ENCODE measurements around the gene UMAD1. TPM values are rescaled to one million over a fixed set of nuclear protein-coding genes. Genes with fewer than 3 reads are reported as not detected.

Gene UMAD1
- total RNA-seq, 2 experiments from 2014 or later = 14.4 to 18.4 TPM

DNA sequence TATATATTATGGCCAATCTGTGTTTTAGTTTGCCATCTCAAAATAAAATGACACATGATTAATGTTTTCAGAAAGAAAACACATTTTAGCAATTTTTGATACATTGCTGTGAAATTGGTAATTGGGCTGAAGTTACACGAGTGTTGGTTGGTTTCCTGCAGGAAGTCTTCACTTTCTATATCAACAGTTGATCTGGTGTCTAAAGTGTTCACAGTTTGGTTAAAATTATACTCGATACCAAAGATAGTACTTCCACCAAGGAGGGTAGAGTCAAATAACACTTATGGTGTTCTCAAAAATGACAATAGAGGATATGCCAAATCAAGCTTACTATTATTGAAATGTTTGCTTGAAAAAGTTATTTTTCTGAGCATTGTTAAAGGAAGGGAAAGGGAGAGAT, 207.7 kb downstream of the UMAD1 start:
- DNase-seq = no peak
- Mint-ChIP-seq H3K27ac (peak overlapping the region; percentile 73), H3K36me3 (peaks cover 16% of the 10 kb centered on the region), H3K4me1 (peaks cover 21% of the 10 kb centered on the region), H3K9me3 (peaks cover 8% of the 10 kb centered on the region), H3K4me3 (peak overlapping the region; percentile 68), H3K27me3 (no peaks in the 10 kb centered on the region)
- POLR2A ChIA-PET = no interaction called here
- peak; percentile 61 for ATAC-seq (ENCODE audit: low read depth)

- POLR2A ChIA-PET = no interaction called here
- peaks cover 8% of the 10 kb centered on the region for H3K9me3 Mint-ChIP-seq
Observed at GRCh38 chr7:7848892-7849291, 208.3 kb downstream of the UMAD1 start.

GRCh38 chr7:7850150-7850549, 209.6 kb downstream of the UMAD1 start:
- H3K27ac Mint-ChIP-seq = no peak overlapping the region
- H3K4me3 Mint-ChIP-seq = no peak overlapping the region
- H3K9me3 Mint-ChIP-seq = peaks cover 12% of the 10 kb centered on the region
- peaks cover 25% of the 10 kb centered on the region for H3K36me3 Mint-ChIP-seq
- ATAC-seq (ENCODE audit: low read depth) = no peak
- POLR2A ChIA-PET = no interaction called here
- no peaks in the 10 kb centered on the region for H3K27me3 Mint-ChIP-seq
- no peak for DNase-seq
- H3K4me1 Mint-ChIP-seq = peaks cover 21% of the 10 kb centered on the region

More at GRCh38 chr7:7848892-7849291, 208.3 kb downstream of the UMAD1 start:
- DNase-seq = no peak
- no peak for ATAC-seq (ENCODE audit: low read depth)
- Mint-ChIP-seq H3K27me3 (no peaks in the 10 kb centered on the region), H3K4me1 (peaks cover 21% of the 10 kb centered on the region), H3K27ac (no peak overlapping the region), H3K36me3 (peaks cover 19% of the 10 kb centered on the region), H3K4me3 (no peak overlapping the region)

- ATAC-seq (ENCODE audit: low read depth) = no peak
- H3K27me3 Mint-ChIP-seq = no peaks in the 10 kb centered on the region
- DNase-seq = no peak
- H3K4me1 Mint-ChIP-seq = peaks cover 21% of the 10 kb centered on the region
- peaks cover 17% of the 10 kb centered on the region for H3K9me3 Mint-ChIP-seq
- H3K36me3 Mint-ChIP-seq = peaks cover 36% of the 10 kb centered on the region
- POLR2A ChIA-PET = no interaction called here
- no peak overlapping the region for H3K4me3 Mint-ChIP-seq
- H3K27ac Mint-ChIP-seq = no peak overlapping the region
Observed at GRCh38 chr7:7851381-7851780, 210.8 kb downstream of the UMAD1 start.

DNA sequence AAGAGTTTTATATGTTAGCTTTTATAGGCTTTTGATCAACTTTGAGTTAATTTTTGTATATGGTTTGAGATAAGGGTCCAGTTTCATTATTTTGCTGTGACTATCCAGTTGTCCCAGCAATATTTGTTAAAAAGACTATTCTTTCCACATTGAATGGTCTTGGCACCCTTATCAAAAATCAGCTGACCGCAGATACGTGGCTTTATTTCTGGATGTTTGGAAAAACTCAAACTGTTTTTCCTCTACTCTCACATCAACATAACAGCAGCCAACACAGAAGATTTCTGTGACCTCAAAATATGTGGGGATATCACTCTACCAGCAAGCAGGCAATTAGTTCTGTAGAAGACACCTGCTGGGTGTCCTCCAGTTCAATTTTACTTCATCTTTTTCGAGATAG, 211.4 kb downstream of the UMAD1 start:
- ATAC-seq (ENCODE audit: low read depth) (no peak), DNase-seq (no peak)
- Mint-ChIP-seq H3K9me3 (peaks cover 17% of the 10 kb centered on the region), H3K27me3 (no peaks in the 10 kb centered on the region), H3K4me3 (no peak overlapping the region), H3K36me3 (peaks cover 36% of the 10 kb centered on the region), H3K4me1 (peaks cover 21% of the 10 kb centered on the region), H3K27ac (no peak overlapping the region)
- POLR2A ChIA-PET = no interaction called here

DNA sequence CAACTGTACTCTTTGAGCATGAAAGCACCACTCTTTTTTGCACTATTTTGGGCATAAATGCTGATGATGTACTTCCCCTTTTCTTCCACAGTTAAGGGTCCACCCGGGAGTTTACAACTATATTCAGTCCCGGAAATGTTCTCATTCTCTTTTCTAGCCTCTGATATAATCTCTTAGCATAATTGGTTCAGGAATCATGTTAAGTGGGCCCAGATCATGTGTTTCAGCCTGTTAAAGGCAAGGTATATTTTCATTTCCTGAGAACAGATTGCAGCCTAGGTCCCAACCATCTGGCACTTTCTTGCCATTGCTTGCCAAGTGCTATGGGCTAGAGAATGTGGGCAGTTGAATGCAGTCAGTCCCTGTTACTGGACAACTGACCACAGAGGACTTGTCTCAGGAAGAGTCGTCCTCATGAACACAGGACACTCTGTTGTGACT, 216.6 kb downstream of the UMAD1 start:
- Mint-ChIP-seq H3K4me1 (peaks cover 3% of the 10 kb centered on the region), H3K36me3 (peaks cover 25% of the 10 kb centered on the region), H3K9me3 (peaks cover 12% of the 10 kb centered on the region), H3K27me3 (no peaks in the 10 kb centered on the region), H3K27ac (no peak overlapping the region), H3K4me3 (no peak overlapping the region)
- POLR2A ChIA-PET = no interaction called here
- no peak for ATAC-seq (ENCODE audit: low read depth)
- DNase-seq = no peak

GRCh38 chr7:7858559-7858958, 218.0 kb downstream of the UMAD1 start:
- no peak overlapping the region for H3K4me3 Mint-ChIP-seq
- H3K4me1 Mint-ChIP-seq = peaks cover 3% of the 10 kb centered on the region
- POLR2A ChIA-PET = no interaction called here
- ATAC-seq (ENCODE audit: low read depth) = no peak
- H3K27me3 Mint-ChIP-seq = no peaks in the 10 kb centered on the region
- H3K36me3 Mint-ChIP-seq = peaks cover 22% of the 10 kb centered on the region
- H3K27ac Mint-ChIP-seq = no peak overlapping the region
- no peak for DNase-seq
- H3K9me3 Mint-ChIP-seq = peaks cover 11% of the 10 kb centered on the region

DNA sequence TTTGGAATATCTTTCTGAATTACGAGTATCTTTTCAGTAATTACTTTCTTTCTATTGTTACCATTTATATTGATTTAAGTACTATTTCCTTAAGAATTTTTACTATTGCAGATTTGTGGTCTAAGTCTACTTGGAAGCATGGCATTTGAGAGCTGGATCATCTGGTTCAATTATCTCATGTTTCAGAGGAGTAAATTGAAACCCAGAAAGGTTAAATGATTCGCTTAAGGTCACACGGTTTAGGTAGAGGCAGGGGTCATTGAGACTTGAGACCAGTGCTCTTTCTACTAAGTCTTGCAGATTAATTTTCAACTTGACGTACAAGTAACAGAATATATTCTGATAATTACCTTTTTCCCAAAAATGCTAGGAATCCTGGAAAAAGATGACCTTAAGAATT, 218.9 kb downstream of the UMAD1 start:
- peaks cover 18% of the 10 kb centered on the region for H3K36me3 Mint-ChIP-seq
- no peak overlapping the region for H3K27ac Mint-ChIP-seq
- no peak for DNase-seq
- peaks cover 3% of the 10 kb centered on the region for H3K4me1 Mint-ChIP-seq
- no peak overlapping the region for H3K4me3 Mint-ChIP-seq
- peaks cover 11% of the 10 kb centered on the region for H3K9me3 Mint-ChIP-seq
- no peak for ATAC-seq (ENCODE audit: low read depth)
- POLR2A ChIA-PET = no interaction called here
- no peaks in the 10 kb centered on the region for H3K27me3 Mint-ChIP-seq

- Mint-ChIP-seq H3K4me1 (peaks cover 3% of the 10 kb centered on the region), H3K27ac (no peak overlapping the region), H3K36me3 (peaks cover 4% of the 10 kb centered on the region), H3K9me3 (peaks cover 2% of the 10 kb centered on the region), H3K4me3 (no peak overlapping the region), H3K27me3 (no peaks in the 10 kb centered on the region)
- DNase-seq (no peak), ATAC-seq (ENCODE audit: low read depth) (no peak)
- POLR2A ChIA-PET = no interaction called here
Observed at GRCh38 chr7:7861211-7861633, 220.7 kb downstream of the UMAD1 start.

- no peak overlapping the region for H3K27ac Mint-ChIP-seq
- H3K4me1 Mint-ChIP-seq = peaks cover 3% of the 10 kb centered on the region
- DNase-seq = no peak
- no peaks in the 10 kb centered on the region for H3K9me3 Mint-ChIP-seq
- POLR2A ChIA-PET = no interaction called here
- no peak for ATAC-seq (ENCODE audit: low read depth)
- H3K27me3 Mint-ChIP-seq = no peaks in the 10 kb centered on the region
- peaks cover 3% of the 10 kb centered on the region for H3K36me3 Mint-ChIP-seq
- H3K4me3 Mint-ChIP-seq = no peak overlapping the region
Observed at GRCh38 chr7:7862393-7862792, 221.8 kb downstream of the UMAD1 start.

DNA sequence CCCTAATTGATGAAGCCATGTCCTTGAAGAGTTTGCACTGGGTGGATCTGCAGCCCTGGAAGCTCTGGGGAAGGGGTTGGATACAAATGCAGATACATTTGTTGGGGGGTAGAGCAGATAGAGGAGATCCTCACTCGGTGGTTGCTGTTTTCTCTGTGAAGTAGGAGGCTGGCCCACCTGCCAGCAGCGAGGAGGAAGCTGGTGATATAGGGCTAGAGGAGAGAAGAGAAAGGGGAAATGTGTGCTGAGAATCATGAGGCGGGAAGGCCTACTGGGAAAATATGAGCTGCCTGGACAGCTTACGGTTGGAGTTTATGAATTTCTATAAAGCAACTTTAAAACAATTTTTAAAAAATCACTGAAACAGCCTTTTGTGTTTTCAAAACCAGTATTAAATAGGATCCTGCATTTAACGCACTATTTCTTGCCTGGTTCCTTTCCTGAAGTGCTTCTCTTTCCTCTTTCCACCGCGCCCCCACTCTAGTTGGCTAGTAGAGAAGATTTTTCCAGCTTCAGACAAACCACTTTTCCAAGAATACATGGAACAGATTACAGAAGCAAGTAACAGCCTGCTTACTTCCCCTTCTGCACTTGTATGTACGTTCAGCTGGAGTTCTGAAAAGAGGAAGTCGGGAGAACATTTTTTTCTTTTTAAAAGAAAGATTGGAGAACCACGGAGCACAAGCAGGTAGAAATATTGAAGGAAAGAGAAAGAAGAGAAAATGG, 227.5 kb downstream of the UMAD1 start:
- Mint-ChIP-seq H3K27ac (no peak overlapping the region), H3K27me3 (no peaks in the 10 kb centered on the region), H3K9me3 (no peaks in the 10 kb centered on the region), H3K4me1 (no peaks in the 10 kb centered on the region), H3K4me3 (no peak overlapping the region), H3K36me3 (peaks cover 2% of the 10 kb centered on the region)
- ATAC-seq (ENCODE audit: low read depth) = no peak
- POLR2A ChIA-PET = no interaction called here
- no peak for DNase-seq

- ATAC-seq (ENCODE audit: low read depth) (no peak), DNase-seq (no peak)
- POLR2A ChIA-PET = no interaction called here
- H3K36me3 Mint-ChIP-seq = peaks cover 2% of the 10 kb centered on the region
- H3K4me1 Mint-ChIP-seq = no peaks in the 10 kb centered on the region
- no peak overlapping the region for H3K4me3 Mint-ChIP-seq
- no peak overlapping the region for H3K27ac Mint-ChIP-seq
- H3K9me3 Mint-ChIP-seq = no peaks in the 10 kb centered on the region
- no peaks in the 10 kb centered on the region for H3K27me3 Mint-ChIP-seq
Observed at GRCh38 chr7:7868572-7868899, 228.0 kb downstream of the UMAD1 start.

DNA sequence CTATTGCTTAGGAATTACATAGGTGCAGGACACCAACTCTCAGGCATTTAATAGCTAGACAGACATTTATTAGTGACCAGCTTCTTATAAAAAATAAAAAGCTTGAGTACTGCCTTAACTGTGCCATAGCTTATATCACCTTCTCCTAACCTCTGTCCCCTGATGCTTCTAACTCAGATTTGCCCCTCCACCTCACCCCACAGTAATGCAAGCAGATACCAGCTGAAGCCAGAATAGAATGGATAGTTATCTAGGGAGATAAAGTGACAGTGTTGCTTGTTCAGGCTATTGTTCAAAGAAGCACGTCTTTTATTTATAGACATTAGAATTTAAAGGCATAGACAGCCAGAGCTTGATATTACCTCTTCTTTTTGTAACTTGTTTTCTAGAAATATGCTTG, 228.5 kb downstream of the UMAD1 start:
- ATAC-seq (ENCODE audit: low read depth) (no peak), DNase-seq (no peak)
- Mint-ChIP-seq H3K9me3 (peaks cover 5% of the 10 kb centered on the region), H3K27me3 (no peaks in the 10 kb centered on the region), H3K27ac (no peak overlapping the region), H3K36me3 (peaks cover 6% of the 10 kb centered on the region), H3K4me3 (no peak overlapping the region), H3K4me1 (no peaks in the 10 kb centered on the region)
- POLR2A ChIA-PET = no interaction called here

- H3K4me3 Mint-ChIP-seq = no peak overlapping the region
- peaks cover 9% of the 10 kb centered on the region for H3K36me3 Mint-ChIP-seq
- H3K27ac Mint-ChIP-seq = no peak overlapping the region
- H3K27me3 Mint-ChIP-seq = no peaks in the 10 kb centered on the region
- POLR2A ChIA-PET = no interaction called here
- no peaks in the 10 kb centered on the region for H3K4me1 Mint-ChIP-seq
- peaks cover 7% of the 10 kb centered on the region for H3K9me3 Mint-ChIP-seq
- no peak for DNase-seq
- ATAC-seq (ENCODE audit: low read depth) = no peak
Observed at GRCh38 chr7:7869651-7870050, 229.1 kb downstream of the UMAD1 start.

DNA sequence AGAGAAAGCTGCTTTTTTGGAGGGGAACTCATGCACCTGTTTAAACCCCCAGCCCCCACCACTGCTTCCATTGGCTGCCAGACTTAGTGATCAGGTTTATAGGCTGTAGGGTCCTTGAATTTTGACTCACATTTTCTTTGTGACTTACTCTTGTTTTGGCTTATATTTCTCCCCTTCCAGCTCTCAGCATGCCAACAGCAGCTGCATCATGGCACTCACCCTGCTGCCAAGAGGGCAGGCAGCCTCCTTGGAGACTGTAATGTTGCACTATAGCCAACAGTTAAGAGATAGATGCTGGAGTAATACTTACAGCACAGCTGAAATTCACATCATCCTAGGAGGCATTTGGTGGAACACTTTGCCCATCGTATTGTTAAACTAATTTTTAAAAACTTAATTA, 230.0 kb downstream of the UMAD1 start:
- POLR2A ChIA-PET = no interaction called here
- Mint-ChIP-seq H3K4me3 (no peak overlapping the region), H3K4me1 (no peaks in the 10 kb centered on the region), H3K9me3 (peaks cover 9% of the 10 kb centered on the region), H3K27me3 (no peaks in the 10 kb centered on the region), H3K36me3 (peaks cover 14% of the 10 kb centered on the region), H3K27ac (no peak overlapping the region)
- ATAC-seq (ENCODE audit: low read depth) (no peak), DNase-seq (no peak)
